K562 (cell line): ENCODE results near the gene CDK5RAP3. TPM values are rescaled to one million over a fixed set of nuclear protein-coding genes. Genes with fewer than 3 reads are reported as not detected.

Experiments
- ATAC-seq: fragments of 200-7000 bp; cut with Tn5 transposase; 3 replicates; pipeline ENCODE4 v1.9.1; 2020; ENCODE audit warnings: moderate library complexity
- BruUV-seq: library from RNA; stranded (reverse); fragments of 400-500 nt; replicated peaks from 2 replicates; lab custom pipeline; 2021; lab: Mats Ljungman, UMichigan
- CTCF ChIA-PET: fragments of 300-600 bp; formaldehyde crosslinking; extraction: SDS; loops from one replicate; lab custom pipeline; 2021; ENCODE audit warnings: low intra/inter-chr PET ratio; lab: Yijun Ruan, JAX
- POLR2A ChIA-PET: fragments of 300-600, 350-650 bp; sonication (Branson Sonifier 250); formaldehyde crosslinking; extraction: SDS; loops from one replicate; lab custom pipeline; 2021; ENCODE audit warnings: antibody characterized with exemption, inconsistent platforms; lab: Yijun Ruan, JAX
- DNase-seq, 4 experiments: peaks; one replicate each; pipeline versions ENCODE4 v3.0.0 to v3.0.0-alpha.2; 2011 to 2018; ENCODE audit warnings: low spot score in 3 of 4, mixed read lengths in 3 of 4; ENCODE audit errors: extremely low read depth in 1 of 4
- FAIRE-seq: peaks from 2 replicates; lab custom pipeline; 2011; peaks lifted over from hg19 to GRCh38; lab: Jason Lieb, UNC
- H2AFZ ChIP-seq: 2 replicates; pipeline ENCODE4 v1.6.0; 2011; ENCODE audit warnings: low read depth, low read length, control low read depth, inconsistent platforms
- H3K27ac ChIP-seq: fragments of 200-600 bp; 3 replicates; pipeline ENCODE4 v1.8.0; 2011; ENCODE audit warnings: low read depth, mild to moderate bottlenecking, control low read depth, inconsistent platforms, low read length, moderate library complexity, mixed read lengths; ENCODE audit errors: extremely low read depth
- H3K27me3 ChIP-seq, 2 experiments: fragments of 300-600 bp in 1 of 2; 2 replicates in 1 of 2; 3 replicates in 1 of 2; pipeline versions ENCODE4 v1.6.0 to v1.8.0; 2011; ENCODE audit warnings: inconsistent platforms in 2 of 2, low read length in 2 of 2, mild to moderate bottlenecking in 1 of 2, mixed read lengths in 1 of 2, moderate library complexity in 1 of 2; ENCODE audit not compliant: control insufficient read depth in 2 of 2, insufficient read depth in 2 of 2
- H3K36me3 ChIP-seq: fragments of 300-600 bp; 3 replicates; pipeline ENCODE4 v1.8.0; 2011; ENCODE audit warnings: mild to moderate bottlenecking, low read length, inconsistent platforms; ENCODE audit not compliant: control insufficient read depth, insufficient read depth
- H3K4me1 ChIP-seq, 2 experiments: fragments of 200-600 bp in 1 of 2; replicated peaks in 1 of 2; 2 replicates in 1 of 2; 3 replicates in 1 of 2; pipeline versions ENCODE4 v1.5.1 to v1.8.0; 2011; ENCODE audit warnings: inconsistent platforms in 2 of 2, low read length in 2 of 2, mild to moderate bottlenecking in 1 of 2, mixed read lengths in 1 of 2, moderate library complexity in 1 of 2; ENCODE audit not compliant: control insufficient read depth in 2 of 2, insufficient read depth in 2 of 2
- H3K4me2 ChIP-seq: 2 replicates; pipeline ENCODE4 v1.6.1; 2011; ENCODE audit warnings: low read length, control low read depth, inconsistent platforms, mixed read lengths; ENCODE audit not compliant: insufficient read depth
- H3K4me3 ChIP-seq: fragments of 200-600 bp; sonication (generic), shearing (Covaris generic); 2 replicates; pipeline ENCODE4 v1.5.1; 2016; ENCODE audit warnings: control low read depth, inconsistent platforms
- H3K79me2 ChIP-seq: fragments of 200-600 bp; 3 replicates; pipeline ENCODE4 v1.8.0; 2011; ENCODE audit warnings: low read length, inconsistent platforms; ENCODE audit not compliant: control insufficient read depth, insufficient read depth
- H3K9ac ChIP-seq, 2 experiments: 2 replicates each; pipeline versions ENCODE4 v1.6.0 to v1.6.1; 2011; ENCODE audit warnings: low read depth in 2 of 2, low read length in 2 of 2, control low read depth in 1 of 2, inconsistent platforms in 1 of 2, mild to moderate bottlenecking in 1 of 2, mixed read lengths in 1 of 2; ENCODE audit not compliant: insufficient read depth in 1 of 2
- H3K9me1 ChIP-seq: one replicate; pipeline ENCODE4 v1.6.0; 2011; ENCODE audit warnings: inconsistent platforms, mild to moderate bottlenecking, low read length, moderate library complexity; ENCODE audit not compliant: control insufficient read depth, insufficient read depth
- H3K9me3 ChIP-seq: replicated peaks from 2 replicates; pipeline ENCODE4 v1.5.1; 2011; ENCODE audit warnings: low read depth, low read length, inconsistent platforms; ENCODE audit not compliant: control insufficient read depth, insufficient read depth
- H4K20me1 ChIP-seq: replicated peaks from 2 replicates; pipeline ENCODE4 v1.6.1; 2011; ENCODE audit warnings: low read length, inconsistent platforms, mixed read lengths; ENCODE audit not compliant: control insufficient read depth, insufficient read depth
- CHD1 ChIP-seq: fragments of 200-600 bp; sonication (generic); IDR thresholded peaks from one replicate; pipeline ENCODE4 v1.6.1; 2012; ENCODE audit warnings: mild to moderate bottlenecking, moderate library complexity, low read length, inconsistent platforms
- JUNB ChIP-seq: fragments of 450-650 bp; formaldehyde crosslinking; conservative IDR thresholded peaks from 2 replicates; pipeline ENCODE4 v1.4.0; 2020; ENCODE audit warnings: mild to moderate bottlenecking
- SMARCC2 ChIP-seq: fragments of 450-650 bp; IDR thresholded peaks from 2 replicates; pipeline ENCODE4 v1.6.1; 2017; ENCODE audit warnings: antibody characterized with exemption, moderate library complexity, mild to moderate bottlenecking, low read depth
- SNRNP70 ChIP-seq: fragments of 200-400 bp; formaldehyde crosslinking; optimal IDR thresholded peaks from 2 replicates; pipeline ENCODE3; 2017; ENCODE audit warnings: low read depth, low read length
- SPI1 ChIP-seq: IDR thresholded peaks from 2 replicates; pipeline ENCODE4 v1.6.1; 2011; ENCODE audit warnings: low read depth, low read length, control low read depth, borderline replicate concordance
- ZNF408 ChIP-seq: fragments of 250-450 bp; sonication (Bioruptor Pico); IDR thresholded peaks from 2 replicates; pipeline ENCODE4 v1.4.0; 2020; ENCODE audit warnings: low read depth, mild to moderate bottlenecking, moderate library complexity
- WGBS: fragments of 100-300 bp; shearing (Covaris generic); methylation state at CpG from one replicate; pipeline ENCODE4 v1.1.6; 2016; ENCODE audit warnings: low coverage, mixed read lengths; ENCODE audit not compliant: insufficient coverage; ENCODE audit errors: missing lambda C conversion rate; 5-methylcytosine and 5-hydroxymethylcytosine counted together
- in situ Hi-C: fragments of 300-500 bp; cut with MboI; formaldehyde crosslinking; loops from 4 replicates; pipeline ENCODE4 v1.15.0; 2018; ENCODE audit warnings: inconsistent platforms, mixed read lengths
- intact Hi-C: fragments of 100-400 bp; cut with micrococcal nuclease; formaldehyde crosslinking; loops from 2 replicates; pipeline ENCODE4 v1.14.2; 2022
- polyA plus RNA-seq, 8 experiments: library from polyadenylated mRNA; depleted of rRNA in 4 of 8; stranded (reverse) in 5 of 8; unstranded in 3 of 8; fragments of >200 nt; fragmentation: Nextera tagmentation in 2 of 8; fragmentation: Illumina TruSeq in 1 of 8; extraction: Ambion mirVana in 2 of 8; extraction: Trizol in 1 of 8; gene quantifications; 2 replicates each; pipeline versions ENCODE4 v1.2.1 to v1.2.3, GENCODE V29; 2011 to 2014; ENCODE audit warnings: inconsistent platforms in 1 of 8, missing spikeins in 1 of 8
- total RNA-seq, 7 experiments: library from RNA; depleted of rRNA in 6 of 7; stranded (reverse); fragments of >200 nt in 6 of 7; fragmentation: Illumina TruSeq in 2 of 7; extraction: Trizol in 2 of 7; gene quantifications; 2 replicates each; pipeline versions ENCODE4 v1.2.1 to v1.2.3, GENCODE V29; 2011 to 2021; ENCODE audit warnings: low replicate concordance in 1 of 7
- TF ChIP-seq, protein P1 (sequence below), 2 experiments: fragments of 250-450 bp in 1 of 2; fragments of 450-650 bp in 1 of 2; sonication (Bioruptor Pico) in 1 of 2; IDR thresholded peaks; 2 replicates each; pipeline versions ENCODE4 v1.6.1 to v1.8.0; 2016 to 2021; ENCODE audit warnings: mild to moderate bottlenecking in 2 of 2, moderate library complexity in 2 of 2, missing compliant biosample characterization in 1 of 2, missing genetic modification characterization in 1 of 2

Gene CDK5RAP3
- total and polyA plus RNA-seq, 9 of the 15 experiments (the other 6 are each of a cell fraction or from before 2014, with no cell fraction given), result 44.2 to 202 (median 91.5) TPM

DNA sequence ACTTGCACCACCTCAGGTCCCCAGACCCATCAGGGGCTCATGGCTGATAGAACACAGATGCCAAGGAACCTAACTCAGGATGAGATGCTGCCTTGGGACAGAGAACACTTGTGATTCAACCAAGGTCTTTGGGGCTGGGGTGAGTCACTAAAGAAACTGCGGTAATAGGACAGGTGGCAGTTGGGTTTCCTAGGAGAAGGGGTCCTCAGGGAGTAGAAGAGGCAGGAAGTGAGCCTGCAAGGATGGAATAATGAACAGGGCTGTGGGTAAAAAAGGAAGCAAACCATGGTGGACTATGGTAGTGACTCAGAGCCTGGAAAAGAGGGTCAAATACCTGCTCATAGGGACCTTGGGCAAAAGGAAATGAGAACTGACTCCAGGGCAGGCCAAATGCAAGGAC lies 36.1 kb upstream of the CDK5RAP3 start:
- in situ Hi-C loops, result no loop called here
- POLR2A ChIA-PET, result no interaction called here
- 0 out of 2 replicates have a peak overlapping the region, but pooled peaks have one; percentile 11 for H3K4me2 ChIP-seq
- CTCF ChIA-PET, result no interaction called here
- TF ChIP-seq SPI1 (no peak), ZNF408 (CRISPR knock-in tag) (no peak), CHD1 (no peak), SNRNP70 (no peak), JUNB (CRISPR knock-in tag) (0 out of 2 replicates have a peak, but pooled peaks have one; percentile 1), SMARCC2 (no peak)
- TF ChIP-seq, protein P1, sequence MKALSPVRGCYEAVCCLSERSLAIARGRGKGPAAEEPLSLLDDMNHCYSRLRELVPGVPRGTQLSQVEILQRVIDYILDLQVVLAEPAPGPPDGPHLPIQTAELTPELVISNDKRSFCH (CRISPR knock-in tag; IDR thresholded peaks at IDR 0.05), result no peak
- TF ChIP-seq, protein P1 (tag; IDR thresholded peaks at IDR 0.05), result no peak
- TF ChIP-seq, all 486 proteins: peak for 1
- Histone ChIP-seq H3K9ac (peak overlapping the region; percentile 39 to 46; a peak in 2 of 4 replicates), H2AFZ (peak overlapping the region; percentile 34; the same call in 1 of the 2 replicates), H3K4me3 (no peak overlapping the region), H3K9me3 (no peaks in the 10 kb centered on the region), H3K27me3 (no peaks in the 10 kb centered on the region), H3K4me1 (peaks cover 46 to 55% of the 10 kb centered on the region in 2 experiments), H3K27ac (peak overlapping the region; percentile 79), H3K79me2 (peaks cover 13% of the 10 kb centered on the region), H4K20me1 (no peaks in the 10 kb centered on the region), H3K36me3 (peaks cover 9% of the 10 kb centered on the region; the same call in 2 of the 3 replicates), H3K9me1 (no peaks in the 10 kb centered on the region)
- DNase-seq (no peak), ATAC-seq (no peak), FAIRE-seq (no peak)
- intact Hi-C loops, result no loop called here
- 43% methylated on average over 1 of the region's 1 CpG for WGBS
- no TSS peak for BruUV-seq
